GM20431 (cell line): Measurements from ENCODE around the gene SLC1A1.
"Not testable (repeated sequence)": the region's sequence is repeated elsewhere in the genome, so short reads cannot be mapped to it uniquely, and the experiment has no call there.

ENCODE experiments used
- in situ Hi-C: fragments of 300-500 bp; cut with MseI, MboI; formaldehyde crosslinking; loops from one replicate; pipeline ENCODE4 v1.15.0; 2020; ENCODE audit warnings: low sequenced_read_pairs; ENCODE audit not compliant: unreplicated experiment

SLC1A1 gene

GRCh38 chr9:4503103-4503502, 12.8 kb downstream of the SLC1A1 start:
- in situ Hi-C loops, result no loop called here

GRCh38 chr9:4504250-4504649, 14.0 kb downstream of the SLC1A1 start:
- in situ Hi-C loops, result no loop called here

GRCh38 chr9:4506490-4506889, 16.2 kb downstream of the SLC1A1 start:
- in situ Hi-C loops, result no loop called here

- in situ Hi-C loops, result no loop called here
Observed at GRCh38 chr9:4507306-4508130, 17.2 kb downstream of the SLC1A1 start.

GRCh38 chr9:4508246-4508906, 18.1 kb downstream of the SLC1A1 start:
- in situ Hi-C loops, result no loop called here

GRCh38 chr9:4508907-4509589, 18.8 kb downstream of the SLC1A1 start:
- in situ Hi-C loops, result no loop called here

GRCh38 chr9:4509590-4509984, 19.3 kb downstream of the SLC1A1 start:
- in situ Hi-C loops, result no loop called here

- in situ Hi-C loops, result no loop called here
Observed at GRCh38 chr9:4510546-4511322, 20.5 kb downstream of the SLC1A1 start.

- in situ Hi-C loops, result no loop called here
Observed at GRCh38 chr9:4514252-4515128, 24.2 kb downstream of the SLC1A1 start.

GRCh38 chr9:4515958-4516375, 25.7 kb downstream of the SLC1A1 start:
- in situ Hi-C loops, result no loop called here

GRCh38 chr9:4517274-4517673, 27.0 kb downstream of the SLC1A1 start:
- in situ Hi-C loops, result no loop called here

GRCh38 chr9:4519604-4520003, 29.3 kb downstream of the SLC1A1 start:
- in situ Hi-C loops, result no loop called here

- in situ Hi-C loops, result no loop called here
Observed at GRCh38 chr9:4520055-4520454, 29.8 kb downstream of the SLC1A1 start.

- in situ Hi-C loops, result no loop called here
Observed at GRCh38 chr9:4530375-4530774, 40.1 kb downstream of the SLC1A1 start.

GRCh38 chr9:4530831-4531230, 40.6 kb downstream of the SLC1A1 start:
- in situ Hi-C loops, result not testable (repeated sequence)

- in situ Hi-C loops, result not testable (repeated sequence)
Observed at GRCh38 chr9:4531355-4531754, 41.1 kb downstream of the SLC1A1 start.

GRCh38 chr9:4533881-4534280, 43.6 kb downstream of the SLC1A1 start:
- in situ Hi-C loops, result not testable (repeated sequence)

GRCh38 chr9:4536196-4536595, 45.9 kb downstream of the SLC1A1 start:
- in situ Hi-C loops, result not testable (repeated sequence)

GRCh38 chr9:4537581-4537980, 47.3 kb downstream of the SLC1A1 start:
- in situ Hi-C loops, result no loop called here
